ENCODE measurements around the gene FMN2.

FMN2 gene

GRCh38 chr1:240501115-240501514 lies 409.4 kb downstream of the FMN2 start:
- DNase-seq = no peak

GRCh38 chr1:240503036-240503435 lies 411.4 kb downstream of the FMN2 start:
- DNase-seq = no peak

GRCh38 chr1:240503558-240503957 lies 411.9 kb downstream of the FMN2 start:
- no peak for DNase-seq

- no peak for DNase-seq
Measured at GRCh38 chr1:240506176-240506575, 414.5 kb downstream of the FMN2 start.

GRCh38 chr1:240508201-240508600 lies 416.5 kb downstream of the FMN2 start:
- no peak for DNase-seq

GRCh38 chr1:240508950-240509349 lies 417.3 kb downstream of the FMN2 start:
- no peak for DNase-seq

GRCh38 chr1:240511789-240512188 lies 420.1 kb downstream of the FMN2 start:
- DNase-seq = no peak

- DNase-seq = no peak
Measured at GRCh38 chr1:240515505-240515904, 423.8 kb downstream of the FMN2 start.

- DNase-seq = no peak
Measured at GRCh38 chr1:240516069-240516468, 424.4 kb downstream of the FMN2 start.

GRCh38 chr1:240517891-240518290 lies 426.2 kb downstream of the FMN2 start:
- no peak for DNase-seq

- DNase-seq = no peak
Measured at GRCh38 chr1:240522122-240522822, 430.6 kb downstream of the FMN2 start.

GRCh38 chr1:240524356-240525069 lies 432.8 kb downstream of the FMN2 start:
- no peak for DNase-seq
